ENCODE results near the gene DTYMK.

DTYMK gene

DNA sequence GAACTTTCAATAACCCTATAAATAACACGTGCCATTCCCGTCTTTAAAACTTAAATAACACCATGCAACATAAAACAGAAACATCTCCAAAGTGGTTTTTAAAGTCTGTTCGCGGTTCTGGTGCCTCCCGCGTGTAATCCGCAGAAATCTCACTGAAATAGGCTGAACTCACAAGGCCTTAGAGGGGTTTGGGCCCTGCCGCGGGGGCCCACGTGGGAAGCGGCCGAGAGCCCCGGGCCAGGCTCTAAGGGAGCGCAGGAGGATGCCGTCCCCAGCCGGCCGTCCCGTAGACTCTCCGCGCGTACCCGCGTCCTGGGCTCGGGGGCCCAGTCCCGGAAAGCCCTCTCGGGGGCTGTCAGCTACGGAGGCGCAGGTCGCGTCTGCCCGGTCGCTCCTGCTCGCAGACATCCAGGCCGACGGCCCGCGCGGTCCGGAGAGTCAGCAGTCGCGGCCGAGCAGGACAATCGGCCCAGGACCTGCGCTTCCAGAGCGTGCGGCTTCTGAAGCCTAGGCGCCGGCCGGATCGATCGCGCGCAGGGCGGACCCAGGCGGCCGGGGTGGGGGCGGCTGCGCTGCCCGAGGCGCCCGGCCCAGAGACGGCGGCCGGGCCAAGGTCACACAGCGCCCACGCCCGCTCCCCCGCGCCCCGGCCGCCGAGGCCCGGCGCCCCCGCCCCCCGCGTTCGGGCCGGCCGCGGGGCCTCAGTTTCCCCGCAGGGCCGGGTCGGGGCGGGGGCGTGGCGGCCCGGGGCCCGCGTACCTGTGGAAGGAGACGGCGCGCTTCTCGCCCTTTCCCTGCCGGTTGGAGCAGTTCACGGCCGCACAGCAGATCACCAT, 50.2 kb downstream of the DTYMK start:
- H3K27ac ChIP-seq = peak overlapping the region; percentile 97
- TF ChIP-seq, protein P1, sequence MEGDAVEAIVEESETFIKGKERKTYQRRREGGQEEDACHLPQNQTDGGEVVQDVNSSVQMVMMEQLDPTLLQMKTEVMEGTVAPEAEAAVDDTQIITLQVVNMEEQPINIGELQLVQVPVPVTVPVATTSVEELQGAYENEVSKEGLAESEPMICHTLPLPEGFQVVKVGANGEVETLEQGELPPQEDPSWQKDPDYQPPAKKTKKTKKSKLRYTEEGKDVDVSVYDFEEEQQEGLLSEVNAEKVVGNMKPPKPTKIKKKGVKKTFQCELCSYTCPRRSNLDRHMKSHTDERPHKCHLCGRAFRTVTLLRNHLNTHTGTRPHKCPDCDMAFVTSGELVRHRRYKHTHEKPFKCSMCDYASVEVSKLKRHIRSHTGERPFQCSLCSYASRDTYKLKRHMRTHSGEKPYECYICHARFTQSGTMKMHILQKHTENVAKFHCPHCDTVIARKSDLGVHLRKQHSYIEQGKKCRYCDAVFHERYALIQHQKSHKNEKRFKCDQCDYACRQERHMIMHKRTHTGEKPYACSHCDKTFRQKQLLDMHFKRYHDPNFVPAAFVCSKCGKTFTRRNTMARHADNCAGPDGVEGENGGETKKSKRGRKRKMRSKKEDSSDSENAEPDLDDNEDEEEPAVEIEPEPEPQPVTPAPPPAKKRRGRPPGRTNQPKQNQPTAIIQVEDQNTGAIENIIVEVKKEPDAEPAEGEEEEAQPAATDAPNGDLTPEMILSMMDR (conservative IDR thresholded peaks at IDR 0.05) = no peak

DNA sequence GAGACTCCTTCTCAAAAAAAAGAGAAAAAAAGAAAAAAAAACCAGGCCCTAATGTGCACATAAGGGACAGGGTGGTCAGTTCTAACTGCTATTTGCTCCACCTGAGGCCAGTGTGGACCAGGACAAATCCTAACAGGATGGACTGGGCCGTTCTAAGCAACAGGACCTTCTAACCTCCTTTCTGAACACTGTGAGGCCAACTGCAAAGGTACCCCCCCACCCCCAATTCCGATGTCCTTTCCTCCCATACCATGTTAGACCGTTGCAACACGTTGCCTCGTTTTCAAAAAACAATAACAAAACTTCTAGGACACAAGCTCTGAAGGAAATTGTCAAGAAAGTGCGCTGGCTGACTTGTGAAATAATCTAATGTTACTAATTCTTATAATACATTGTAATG, 50.9 kb downstream of the DTYMK start:
- peak overlapping the region; percentile 97 for H3K27ac ChIP-seq
- TF ChIP-seq, protein P1 (conservative IDR thresholded peaks at IDR 0.05) = no peak

DNA sequence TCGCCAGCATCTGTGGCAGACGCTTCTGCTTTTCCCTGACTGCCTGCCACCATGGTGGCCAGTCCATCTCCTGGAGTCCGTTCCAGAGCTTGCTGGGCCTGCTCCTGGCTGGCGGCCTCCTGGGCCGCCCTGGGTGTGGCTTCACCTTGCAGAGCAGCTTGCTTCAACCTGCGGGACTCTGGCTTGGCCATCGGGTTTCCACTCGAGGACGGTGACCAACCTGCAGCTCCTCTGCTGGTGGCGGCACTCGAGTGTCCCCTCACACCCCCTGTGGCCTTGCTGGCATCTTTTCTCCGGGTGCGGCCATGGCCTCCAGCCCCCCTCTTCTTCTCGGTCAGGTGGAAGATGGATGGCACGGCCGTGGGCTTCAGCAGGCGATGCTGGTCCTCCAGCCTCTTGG, 53.1 kb downstream of the DTYMK start:
- H3K27ac ChIP-seq = no peak overlapping the region
- TF ChIP-seq, protein P1 (conservative IDR thresholded peaks at IDR 0.05) = no peak

DNA sequence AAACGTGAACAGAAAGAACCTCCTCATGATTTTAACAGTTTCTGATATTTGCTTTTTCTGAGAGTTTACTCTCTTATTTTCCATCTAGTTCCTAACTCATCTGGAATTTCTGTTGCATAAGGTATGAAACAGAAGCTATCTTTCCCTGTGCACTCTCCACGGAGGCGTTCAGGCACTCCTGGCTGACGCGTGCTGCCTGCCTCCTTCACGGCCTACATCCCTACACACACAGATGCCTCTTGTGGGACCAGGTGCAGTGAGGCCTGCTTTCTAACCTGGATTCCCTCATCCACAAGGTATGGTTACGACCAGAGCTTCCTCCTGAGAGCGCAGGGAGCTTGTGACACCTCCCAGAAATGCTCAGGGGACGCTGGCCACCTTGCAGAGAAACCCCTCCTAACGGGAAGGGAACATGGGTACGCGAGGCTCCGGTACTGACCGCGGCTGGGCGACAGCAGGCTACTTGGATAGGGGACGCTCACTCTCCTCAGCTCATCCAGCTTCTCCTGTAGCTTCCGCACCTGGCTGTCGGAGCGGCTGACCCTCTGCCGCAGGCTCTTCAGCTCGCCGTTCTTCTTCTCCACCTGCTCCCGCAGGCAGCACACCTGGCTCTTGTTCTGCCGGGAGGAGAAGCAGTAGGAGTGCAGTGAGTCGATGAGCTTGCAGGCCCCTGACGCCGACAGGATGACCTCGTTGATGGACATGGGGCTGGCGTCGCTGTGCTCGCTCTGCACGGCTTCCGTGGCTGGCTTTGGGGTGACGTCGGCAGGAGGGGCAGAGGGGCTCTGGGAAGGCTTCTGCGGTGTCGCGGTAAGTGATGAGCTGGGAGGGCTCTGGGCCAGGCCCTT, 53.9 kb downstream of the DTYMK start:
- no peak overlapping the region for H3K27ac ChIP-seq
- TF ChIP-seq, protein P1 (conservative IDR thresholded peaks at IDR 0.05) = no peak

DNA sequence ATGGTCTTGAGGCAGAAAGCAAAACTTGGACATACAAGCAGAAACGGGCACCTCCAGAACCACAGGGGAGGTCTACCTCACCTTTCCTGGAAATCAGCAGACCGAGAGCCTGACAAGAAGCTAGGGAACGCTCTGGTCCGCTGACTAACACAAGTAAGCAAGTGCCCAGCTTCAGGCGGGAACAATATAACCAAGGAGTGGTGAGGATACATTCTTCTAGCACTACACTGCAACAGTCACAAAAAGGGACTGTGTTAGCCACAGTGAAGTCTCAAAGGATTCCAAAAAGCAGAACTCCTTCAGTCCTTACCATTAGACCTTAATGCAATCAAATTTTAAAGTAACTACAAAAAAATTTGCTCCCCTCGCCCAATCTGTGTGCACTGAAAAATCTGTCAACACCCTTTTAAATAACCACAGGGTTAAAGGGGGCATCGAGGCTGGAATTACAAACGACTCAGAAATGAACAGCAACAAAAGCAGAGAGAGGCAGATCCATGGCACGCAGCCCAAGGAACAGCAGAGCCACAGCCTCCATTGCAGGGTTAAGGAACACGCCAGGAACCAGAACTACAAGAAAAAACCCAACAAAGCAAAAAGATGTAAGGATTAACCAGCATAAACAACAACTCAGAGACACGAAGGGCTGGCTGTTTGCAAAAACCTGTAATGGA, 56.7 kb downstream of the DTYMK start:
- no peak overlapping the region for H3K27ac ChIP-seq
- TF ChIP-seq, protein P1 (conservative IDR thresholded peaks at IDR 0.05) = no peak

DNA sequence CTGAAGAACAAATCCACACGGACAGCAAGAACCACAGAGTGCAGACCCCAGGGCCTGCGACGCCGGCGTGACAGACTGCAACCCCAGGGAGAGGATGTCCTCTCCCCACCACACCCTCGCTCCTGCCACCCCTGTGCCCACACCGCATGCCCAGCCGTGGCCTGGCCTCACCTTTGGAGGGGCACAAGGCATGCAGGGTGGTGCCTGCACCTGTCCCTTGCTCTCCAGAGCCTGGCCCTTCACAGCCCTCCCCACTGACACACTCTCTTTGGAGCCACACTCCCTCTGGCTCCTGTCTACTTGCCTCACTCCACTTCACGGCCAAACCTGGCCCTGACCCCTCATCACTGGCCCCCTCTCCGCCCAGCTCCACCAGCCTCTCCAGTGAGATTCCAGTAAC, 58.9 kb downstream of the DTYMK start:
- no peak overlapping the region for H3K27ac ChIP-seq
- TF ChIP-seq, protein P1 (conservative IDR thresholded peaks at IDR 0.05) = no peak

All from VCaP (cell line).